Activated CD4-positive, alpha-beta T cell treated with anti-CD3 and anti-CD28 coated beads, Interleukin-2, amount 50 U/mL, for 1 hour (primary cell): Measurements from ENCODE around the gene CACNB4.
"Not testable (repeated sequence)": the region's sequence is repeated elsewhere in the genome, so short reads cannot be mapped to it uniquely, and the experiment has no call there.

Experiments used
- DNase-seq: peaks from one replicate; pipeline ENCODE4 v3.0.0-alpha.2; 2020

CACNB4 gene

DNA sequence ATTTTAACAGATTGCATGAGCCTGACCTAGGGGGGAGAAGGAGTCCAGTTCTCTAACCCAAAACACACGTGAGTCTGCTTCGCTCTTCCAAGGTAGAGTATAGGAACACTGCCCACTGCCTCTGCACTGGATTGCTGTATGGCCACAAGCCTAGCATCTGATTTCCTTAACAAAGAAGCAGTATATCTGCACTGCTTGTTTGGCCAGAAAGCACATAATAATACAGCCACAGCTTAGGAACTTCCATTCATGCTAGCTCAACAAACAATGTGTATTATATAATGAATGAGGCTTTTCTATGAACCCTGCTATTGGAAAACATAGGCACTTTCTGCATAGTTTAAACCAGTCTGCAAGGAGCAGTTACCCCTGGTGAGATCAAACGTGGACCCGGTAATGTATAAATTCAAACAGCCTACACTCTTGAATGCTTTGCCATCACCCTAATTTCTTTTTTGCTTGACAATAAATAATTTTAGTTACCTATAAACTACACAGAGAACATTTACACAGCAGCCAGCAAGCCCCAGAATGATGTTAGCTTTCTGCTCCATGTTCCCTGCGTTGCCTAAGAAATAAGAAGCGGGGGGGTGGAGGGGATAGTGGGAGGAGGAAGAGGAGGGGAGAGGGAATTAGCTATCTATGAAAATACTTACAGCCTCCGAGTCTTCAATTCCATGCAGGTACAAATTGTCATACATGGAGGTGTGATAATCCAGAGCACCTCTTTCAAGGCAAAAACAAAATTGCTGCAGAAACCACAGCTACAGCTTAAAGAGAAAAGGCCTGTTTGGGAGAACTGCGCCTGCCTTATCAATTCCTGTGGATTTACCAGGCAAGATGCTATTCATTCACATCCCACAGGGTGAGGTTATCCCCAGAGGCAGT is 125.6 kb downstream of the CACNB4 start:
- DNase-seq: no peak

DNA sequence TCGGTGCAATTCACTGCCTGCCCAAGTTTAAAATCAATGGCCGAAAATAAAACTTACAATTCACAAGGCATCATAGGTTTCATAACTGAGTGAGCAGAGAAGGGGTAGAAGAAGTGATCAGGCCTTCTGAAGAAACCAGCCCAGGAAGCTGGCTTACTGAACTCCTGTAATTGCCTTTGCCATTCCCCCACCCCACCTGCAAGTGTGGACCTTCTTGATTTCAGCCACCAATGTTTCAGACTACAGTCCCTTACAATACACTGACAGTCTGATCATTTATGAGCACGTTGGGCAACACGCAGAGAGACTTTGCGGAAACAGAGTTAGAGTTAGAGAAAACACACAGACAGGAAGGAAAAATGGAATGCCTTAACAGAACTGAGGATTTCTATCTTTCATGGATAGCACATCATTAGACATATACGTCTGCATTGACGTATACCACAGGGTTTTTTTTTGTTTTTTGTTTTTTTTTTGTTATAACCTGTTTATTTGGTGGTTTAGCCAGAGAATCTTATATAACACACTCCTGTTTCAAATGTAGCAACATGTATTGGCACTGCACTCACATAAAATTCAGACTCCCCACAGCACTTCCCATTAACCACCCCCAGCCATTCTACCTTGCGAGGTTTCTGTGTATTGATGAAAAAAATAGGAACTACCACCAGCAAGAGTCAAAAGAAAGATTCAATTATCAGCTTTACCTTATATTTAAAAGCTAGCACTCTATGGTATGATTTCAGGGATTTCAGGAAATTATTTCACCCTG is 126.4 kb downstream of the CACNB4 start:
- no peak for DNase-seq

DNA sequence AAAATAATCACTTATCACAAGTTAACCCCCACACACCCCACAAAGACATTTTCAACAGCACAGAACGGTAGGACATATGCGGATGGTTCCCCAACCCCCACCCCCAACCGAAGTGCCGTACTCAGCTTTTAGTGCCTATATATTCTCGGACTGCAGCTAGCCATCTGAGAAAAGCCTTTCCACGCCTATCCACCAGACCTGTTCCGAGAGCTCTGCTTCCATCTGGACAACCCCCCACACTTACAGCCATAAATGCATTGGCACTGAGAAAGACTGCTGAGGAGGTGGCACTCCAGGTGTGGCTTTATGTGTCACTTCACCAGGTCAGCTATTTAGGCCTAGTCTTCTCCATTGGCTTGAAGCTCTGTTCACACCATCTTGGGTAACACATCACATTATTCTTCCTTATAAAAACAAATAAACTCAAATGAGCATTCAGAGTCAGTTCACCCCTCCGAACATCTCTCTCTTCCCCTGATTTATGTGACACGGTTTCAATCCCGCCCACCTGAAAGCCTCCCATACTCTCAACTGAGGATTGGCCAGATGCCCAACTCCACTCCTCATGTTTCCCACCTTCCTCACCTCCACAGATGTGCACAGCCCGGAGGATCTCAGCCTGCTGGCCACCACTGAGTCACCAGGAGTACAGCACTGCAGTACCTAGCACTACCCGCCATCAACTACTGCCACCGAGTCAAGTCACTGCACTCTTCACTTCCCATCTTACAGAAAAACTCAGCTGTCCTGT is 127.4 kb downstream of the CACNB4 start:
- no peak for DNase-seq

DNA sequence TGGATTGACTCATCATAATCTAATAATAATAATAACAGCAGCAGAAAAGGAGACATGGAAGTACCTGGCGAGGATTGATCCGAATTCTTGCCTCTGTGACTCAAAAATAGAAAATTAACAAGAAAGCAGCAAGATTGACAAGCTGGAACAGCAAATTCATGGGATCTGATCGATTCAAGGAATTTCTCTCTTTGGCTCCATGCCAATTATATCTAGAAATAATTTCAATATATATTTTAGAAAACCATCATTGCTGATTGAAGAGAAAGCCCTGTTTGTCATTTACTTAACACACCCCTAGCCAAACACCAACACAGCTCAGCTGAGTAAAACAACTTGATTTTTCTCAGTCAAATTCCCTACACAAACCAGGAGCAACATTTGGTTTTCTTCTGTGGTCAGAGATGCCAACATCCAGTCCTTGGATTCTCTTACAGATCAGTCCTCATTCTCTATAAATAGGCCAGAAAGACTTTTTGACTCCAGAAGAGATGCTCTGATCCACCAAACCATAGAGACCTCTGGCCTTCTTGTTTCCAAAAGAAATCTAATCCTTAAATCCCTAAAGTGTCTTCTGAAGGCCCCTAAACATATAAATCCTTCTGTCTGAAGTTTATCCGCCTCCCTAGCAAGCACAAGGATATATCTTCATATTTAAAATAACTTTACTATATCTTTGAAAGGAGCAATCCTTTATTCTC is 129.9 kb downstream of the CACNB4 start:
- DNase-seq: no peak

DNA sequence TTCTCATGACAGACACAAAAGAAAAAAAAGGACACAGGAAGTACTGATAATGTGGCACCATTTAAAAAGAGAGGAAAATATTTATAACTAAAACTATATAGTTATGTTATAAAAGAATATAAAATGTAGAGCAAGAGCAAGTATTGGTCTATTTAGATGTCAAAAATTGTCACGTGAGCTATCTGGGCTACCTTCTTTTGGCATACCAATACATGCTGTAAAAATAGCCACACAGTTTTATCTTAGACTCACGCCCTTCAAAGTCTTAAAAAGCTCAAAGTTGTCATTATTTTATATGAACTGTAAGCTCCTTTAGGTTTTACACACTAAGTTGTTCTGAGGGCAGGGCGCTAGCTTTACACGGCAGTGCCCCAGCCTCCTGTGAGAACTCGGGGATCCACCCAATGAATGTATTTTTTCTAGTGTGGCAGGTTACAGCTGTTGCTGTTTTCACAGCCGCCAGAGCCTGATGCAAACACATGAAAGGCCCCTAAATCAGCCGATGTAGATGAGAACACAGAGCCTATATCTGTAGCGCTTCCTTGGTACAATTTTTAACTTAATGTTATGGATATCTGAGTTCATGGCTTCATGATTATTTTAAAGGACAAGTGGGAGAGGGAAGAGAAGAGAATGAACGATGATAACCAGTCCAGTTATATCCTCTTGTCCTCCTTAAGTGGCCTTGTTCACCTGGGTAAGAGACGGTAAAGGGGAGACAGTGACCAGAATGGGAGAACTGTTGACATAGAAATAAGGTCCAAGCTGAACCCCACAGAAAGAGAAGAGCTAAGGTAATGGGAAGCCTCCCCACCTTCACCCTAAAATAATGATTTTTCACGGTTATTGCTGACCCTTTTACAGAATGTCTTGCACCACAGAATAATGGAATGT is 130.8 kb downstream of the CACNB4 start:
- DNase-seq: no peak

DNA sequence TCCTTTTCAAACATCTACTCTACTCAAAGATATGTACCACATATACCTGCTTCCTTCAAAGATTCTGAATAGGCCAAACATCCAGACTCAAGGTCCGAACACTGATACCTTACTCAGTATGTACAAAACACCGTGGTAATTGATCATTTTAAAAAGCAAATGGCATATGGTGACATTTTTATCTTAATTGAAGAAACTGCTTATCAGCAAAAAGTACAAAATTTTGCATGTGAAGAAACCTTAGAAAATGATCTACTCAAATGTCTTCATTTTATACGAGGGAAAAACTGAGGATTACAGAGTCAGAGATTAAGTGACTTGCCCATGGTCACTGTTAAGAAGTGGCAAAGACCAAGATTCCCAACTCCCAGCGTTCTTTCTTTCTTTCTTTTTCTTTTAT is 133.0 kb downstream of the CACNB4 start:
- DNase-seq: no peak

DNA sequence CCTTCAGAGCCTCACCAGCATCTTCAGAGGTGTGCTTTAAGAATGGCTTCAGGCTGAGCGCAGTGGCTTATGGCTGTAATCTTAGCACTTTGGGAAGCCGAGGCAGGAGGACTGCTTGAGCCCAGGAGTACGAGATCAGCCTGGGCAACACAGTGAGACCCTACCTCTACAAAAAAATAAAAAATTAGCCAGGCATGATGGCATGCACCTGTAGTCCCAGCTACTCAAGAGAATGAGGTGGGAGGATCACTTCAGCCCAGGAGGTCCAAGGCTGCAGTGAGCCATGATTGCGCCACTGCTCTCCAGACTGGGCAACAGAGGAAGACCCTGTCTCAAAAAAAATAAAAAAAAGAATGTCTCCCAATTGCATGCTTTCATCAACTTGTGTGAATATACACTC is 137.3 kb downstream of the CACNB4 start:
- DNase-seq: no peak

DNA sequence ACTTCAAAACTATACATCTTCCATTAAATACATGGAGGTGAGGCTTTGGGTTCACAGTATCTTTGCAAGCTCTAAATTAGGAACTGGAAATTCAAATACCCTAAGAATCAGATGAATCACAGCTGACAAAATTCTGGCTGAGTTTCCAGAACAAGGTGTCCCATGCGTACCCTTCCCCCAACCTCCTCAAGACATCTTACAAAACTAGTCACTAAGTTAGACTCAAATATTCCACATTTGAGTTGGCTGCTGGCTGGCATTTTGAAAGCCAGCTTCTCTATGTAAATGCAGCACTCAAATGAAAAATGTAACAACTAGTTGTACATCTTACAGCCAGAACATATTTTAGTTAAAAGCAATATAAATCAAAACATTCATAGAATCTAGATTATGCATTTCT is 139.6 kb downstream of the CACNB4 start:
- DNase-seq: no peak

DNA sequence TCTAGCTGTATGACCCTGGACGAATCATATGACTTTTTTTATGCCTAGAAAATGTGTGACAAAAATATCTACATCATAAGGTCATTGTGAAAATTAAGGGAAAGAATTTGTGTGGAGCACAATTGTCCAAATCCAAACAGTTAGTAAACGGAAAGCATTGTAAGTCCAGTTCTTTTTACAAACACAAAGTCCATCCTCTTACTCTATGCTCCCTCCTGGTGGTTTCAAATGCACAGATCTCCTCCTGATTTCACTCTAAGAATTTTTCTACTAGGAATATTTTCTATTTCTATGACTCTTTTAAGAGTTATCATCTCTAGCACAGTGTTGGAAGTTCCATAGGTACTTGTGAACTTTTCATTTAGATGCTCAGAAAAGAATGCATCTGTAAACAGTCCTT is 145.4 kb downstream of the CACNB4 start:
- DNase-seq: no peak

DNA sequence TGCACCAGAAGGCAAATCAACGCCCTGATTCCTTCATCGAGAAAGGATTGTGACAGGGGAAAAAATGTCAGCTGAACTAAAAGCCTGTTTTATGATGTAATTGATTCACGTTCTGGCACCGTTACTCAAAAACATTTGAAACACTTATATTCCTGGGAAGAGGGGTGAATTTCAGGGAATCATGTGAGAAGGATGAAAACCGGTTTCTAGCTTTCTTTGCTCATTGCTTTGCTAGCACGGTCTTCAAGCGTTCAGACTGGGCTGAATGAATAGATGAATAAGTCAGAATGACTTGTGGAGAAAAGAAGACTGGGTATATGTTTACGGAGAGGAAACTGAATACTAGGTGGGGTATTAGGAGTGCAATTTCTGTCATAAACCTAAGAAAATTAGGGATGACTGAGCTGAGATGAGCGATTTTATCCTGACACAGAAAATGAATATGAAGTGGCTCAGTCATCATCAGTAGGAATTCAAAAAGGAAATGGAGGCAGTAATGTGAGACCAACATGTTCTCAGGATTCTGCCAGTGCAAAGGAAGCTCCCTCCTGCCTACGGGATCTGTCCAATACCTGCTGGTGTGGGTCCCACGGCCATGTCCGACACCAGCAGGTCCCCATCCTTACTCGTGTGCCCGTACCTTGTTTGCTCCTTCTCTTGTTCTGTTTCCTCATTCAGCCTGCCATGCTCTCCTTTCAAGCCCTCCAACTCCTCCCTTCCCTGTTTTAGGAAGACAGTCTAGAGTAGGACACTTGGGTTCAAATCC is 146.0 kb downstream of the CACNB4 start:
- DNase-seq: no peak

DNA sequence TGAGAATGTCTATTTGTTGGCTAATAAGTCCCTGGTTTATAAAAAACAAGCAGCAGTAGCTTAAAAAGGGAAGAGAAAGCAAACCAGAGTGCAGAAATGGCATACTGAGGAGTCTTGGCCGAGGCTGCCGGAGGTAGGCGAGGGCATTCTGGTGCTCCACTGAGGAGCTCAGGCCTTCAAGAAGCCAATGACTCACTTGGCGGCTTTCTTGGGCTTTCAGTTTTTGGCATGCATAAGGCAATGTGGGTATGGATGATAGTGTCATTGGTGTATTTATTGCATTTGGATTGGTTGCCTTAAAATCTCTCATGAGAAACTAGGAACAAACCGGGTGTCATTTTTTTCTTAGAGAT is 151.1 kb downstream of the CACNB4 start:
- DNase-seq: no peak

DNA sequence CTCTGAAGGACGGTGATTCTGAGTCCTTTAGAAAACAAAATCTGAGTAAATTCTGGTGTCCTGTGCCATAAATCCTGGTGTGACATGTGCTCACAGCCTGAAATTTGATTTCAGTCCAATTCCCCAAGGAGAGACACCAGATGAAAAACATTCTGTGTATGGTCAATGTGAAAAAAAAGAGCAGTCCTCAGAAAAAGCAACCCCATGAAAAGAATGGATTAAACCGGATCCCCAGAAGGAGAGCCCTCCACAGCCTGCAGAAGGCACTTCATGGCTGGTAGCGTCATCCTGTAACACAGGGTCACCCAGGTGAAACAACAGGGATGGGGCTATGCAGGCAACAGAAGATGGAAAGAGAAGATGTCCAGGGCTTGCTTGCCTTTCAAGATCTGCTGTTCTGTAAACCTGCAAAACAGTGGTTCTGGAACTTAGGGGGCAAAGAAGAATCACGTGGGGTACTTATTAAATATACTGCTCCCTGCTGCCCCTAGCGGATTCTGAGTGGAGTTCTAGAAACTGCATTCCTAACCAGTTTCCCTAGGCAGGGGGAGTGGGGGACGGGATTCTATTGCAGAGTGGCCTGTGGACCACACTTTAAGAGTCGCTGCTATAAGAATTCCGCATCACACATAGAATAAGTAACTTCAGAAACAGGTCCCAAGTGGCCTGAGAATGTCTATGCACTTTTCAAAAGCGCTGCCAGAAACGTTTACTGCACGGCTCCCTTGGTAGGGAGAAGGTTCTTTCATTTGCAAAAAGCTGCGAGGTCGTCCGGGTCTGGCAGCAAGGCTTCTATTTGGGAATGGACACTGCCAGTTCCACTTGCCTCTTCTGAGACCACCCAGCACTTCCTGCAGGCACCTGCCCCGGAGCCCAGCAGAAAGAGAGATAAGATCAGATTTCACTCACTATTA is 151.7 kb downstream of the CACNB4 start:
- peak; percentile 2 for DNase-seq

DNA sequence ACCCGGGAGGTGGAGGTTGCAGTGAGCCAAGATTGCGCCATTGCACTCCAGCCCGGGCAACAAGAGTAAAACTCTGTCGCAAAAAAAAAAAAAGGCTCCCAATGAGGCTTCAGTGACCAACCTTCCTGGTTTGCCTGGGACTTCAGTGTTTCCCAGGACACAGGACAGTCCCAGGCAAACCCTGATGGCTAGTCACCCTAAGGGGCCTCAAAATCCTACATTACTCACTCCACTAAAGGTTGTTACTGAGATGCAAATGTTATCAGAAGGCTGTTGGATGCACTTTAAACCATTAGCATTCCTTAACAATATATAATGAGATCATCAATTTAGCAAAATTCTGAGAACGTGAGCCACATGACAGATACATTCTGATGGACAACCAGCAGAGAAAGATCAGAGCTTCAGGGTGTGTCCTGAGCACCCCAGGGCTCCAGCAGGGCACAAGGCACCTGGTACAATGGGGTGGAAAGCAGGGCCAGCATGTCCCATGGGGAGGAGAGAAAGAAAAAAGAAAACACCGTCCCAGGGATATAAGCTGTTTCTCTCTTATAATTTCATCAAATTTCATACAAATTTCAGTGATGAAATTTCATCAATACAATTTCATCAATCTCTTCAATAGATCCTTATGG is 152.5 kb downstream of the CACNB4 start:
- DNase-seq: no peak

DNA sequence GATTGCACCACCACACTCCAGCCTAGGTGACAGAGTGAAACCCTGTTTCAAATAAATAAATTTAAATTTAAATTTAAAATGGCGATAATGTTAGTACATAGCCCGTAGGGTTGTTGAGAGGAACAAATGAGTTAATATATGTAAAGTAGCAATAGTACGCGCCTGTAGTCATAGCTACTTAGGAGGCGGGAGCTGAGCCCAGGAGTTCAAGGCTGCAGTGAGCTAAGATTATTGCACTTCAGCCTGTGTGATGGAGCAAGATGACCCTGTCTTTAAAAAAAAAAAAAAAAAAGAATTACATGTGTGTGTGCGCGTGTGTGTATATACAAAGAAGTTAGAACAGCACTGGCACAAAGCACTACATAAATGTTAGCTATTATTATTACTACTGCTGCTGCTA is 153.2 kb downstream of the CACNB4 start:
- no peak for DNase-seq

DNA sequence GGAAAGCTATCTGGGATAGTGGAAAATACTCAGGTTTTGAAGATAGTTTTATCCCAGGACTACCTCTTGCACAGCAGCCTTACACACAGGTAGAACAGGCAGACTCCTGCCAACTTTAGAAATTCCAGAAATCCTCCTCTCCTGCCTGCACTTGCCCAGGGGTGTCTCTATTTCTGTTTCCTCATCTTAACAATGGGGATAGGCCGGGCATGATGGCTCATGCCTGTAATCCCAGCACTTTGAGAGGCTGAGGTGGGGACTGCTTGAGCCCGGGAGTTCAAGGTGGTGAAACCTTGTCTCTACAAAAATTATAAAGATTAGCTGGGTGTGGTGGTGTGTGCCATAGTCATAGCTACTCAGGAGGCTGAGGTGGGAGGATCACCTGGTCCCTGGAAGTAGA is 153.7 kb downstream of the CACNB4 start:
- no peak for DNase-seq

DNA sequence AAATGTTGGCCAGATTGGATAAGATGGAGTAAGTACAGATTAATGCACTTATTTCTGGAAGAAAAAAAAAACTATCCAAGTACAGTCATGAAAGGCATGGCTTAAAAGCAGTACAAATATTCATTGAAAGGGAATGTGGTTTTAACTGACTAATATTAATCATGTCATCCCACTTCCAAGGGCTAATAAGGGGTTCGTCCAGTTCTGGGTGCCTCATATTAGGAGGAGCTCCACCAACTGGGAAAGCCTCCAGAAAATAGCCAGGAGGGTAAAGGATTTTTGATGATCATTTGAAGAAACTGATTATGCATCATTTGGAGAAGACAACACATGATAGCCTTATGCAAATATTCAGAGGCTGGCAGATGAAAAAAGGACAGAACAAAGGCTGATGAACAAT is 155.4 kb downstream of the CACNB4 start:
- DNase-seq: no peak

DNA sequence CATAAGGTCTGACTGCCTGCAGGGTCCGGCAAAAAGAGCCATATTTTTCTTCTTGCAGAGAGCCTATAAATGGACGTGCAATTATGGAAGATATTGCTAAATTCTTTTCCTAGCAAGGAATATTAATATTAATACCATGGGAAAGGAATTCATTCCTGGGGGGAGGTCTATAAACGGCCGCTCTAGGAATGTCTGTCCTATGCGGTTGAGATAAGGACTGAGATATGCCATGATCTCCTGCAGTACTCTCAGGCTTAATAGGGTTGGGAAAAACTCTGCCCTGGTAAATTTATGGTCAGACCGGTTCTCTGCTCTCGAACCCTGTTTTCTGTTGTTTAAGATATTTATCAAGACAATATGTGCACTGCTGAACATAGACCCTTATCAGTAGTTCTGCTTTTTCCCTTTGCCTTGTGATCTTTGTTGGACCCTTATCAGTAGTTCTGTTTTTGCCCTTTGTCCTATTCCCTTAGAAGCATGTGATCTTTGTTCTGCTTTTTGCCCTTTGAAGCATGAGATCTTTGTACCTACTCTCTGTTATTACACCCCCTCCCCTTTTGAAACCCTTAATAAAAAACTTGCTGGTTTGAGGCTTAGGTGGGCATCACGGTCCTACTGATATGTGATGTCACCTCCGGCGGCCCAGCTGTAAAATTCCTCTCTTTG is 156.2 kb downstream of the CACNB4 start:
- not testable (repeated sequence) for DNase-seq

DNA sequence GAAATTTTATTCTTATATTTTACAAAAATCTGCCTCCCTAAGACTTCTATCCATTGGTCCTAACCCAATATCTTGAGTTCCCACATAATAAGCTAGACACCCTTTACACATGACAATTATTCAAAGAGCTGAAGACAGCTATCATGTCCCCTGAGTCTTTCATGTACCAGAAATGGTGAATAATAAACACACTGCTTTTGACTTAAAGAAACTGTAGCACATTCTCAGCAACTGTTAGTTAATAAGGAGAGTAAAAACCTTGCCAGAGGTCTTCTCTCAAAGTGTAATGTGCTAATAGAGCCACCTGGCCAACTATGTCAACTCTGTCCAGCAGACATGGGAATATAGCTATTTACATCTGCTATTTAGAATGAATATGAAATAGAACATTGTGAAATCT is 160.9 kb downstream of the CACNB4 start:
- no peak for DNase-seq

DNA sequence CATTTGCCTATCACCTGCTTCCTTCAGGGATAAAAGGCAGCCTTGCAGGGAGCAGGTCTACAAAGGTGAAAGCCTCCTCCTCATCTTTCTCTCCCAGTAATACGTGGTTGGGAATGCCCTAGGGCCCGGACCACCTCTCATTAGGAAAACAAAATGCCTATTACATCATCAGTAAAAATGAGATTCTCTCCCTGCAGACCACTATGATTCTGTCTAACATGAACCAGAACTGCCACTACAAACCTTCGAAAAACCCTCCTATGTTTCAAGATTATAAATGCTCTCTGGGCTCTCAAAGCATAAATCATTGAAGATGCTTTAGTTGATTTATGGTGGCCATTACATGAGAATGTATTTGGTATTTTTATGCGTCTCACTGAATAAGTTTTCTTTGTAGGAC is 162.2 kb downstream of the CACNB4 start:
- no peak for DNase-seq
